ENCODE data around the gene ZNF865. TPM values are rescaled to one million over a fixed set of nuclear protein-coding genes. Genes with fewer than 3 reads are reported as not detected.

ZNF865 gene
- total RNA-seq, 1 experiment from 2014 or later = 16.2 TPM

DNA sequence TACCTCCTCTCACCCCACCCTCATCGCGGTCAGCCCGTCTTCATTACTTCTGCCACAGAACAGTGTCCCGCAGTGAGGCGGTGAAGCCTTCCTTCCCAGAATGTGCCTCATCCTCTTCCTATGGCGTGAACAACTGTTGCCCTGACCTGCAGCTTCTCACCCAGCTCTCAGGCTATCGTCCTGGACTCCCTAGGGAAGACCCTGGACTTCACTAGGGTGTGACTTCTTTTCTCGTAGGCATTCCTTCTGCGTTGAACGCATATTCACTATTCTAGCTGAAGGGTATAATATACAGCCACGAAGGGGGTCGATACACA lies 982 bp downstream of the ZNF865 start:
- Histone ChIP-seq H3K4me2 (ENCODE audit: low read length) (peak overlapping the region; percentile 86), H3K4me3 (replicated peaks in 1 of 2; ENCODE audit: low read depth in 1 of 2, low read length in 2 of 2) (peak overlapping the region; percentile 89 to 93), H3K9ac (ENCODE audit: low read length) (peak overlapping the region; percentile 92), H3K9me3 (ENCODE audit: control insufficient read depth in 1 of 2, insufficient read depth in 1 of 2, low read depth in 1 of 2, low read length in 2 of 2) (no peaks in the 10 kb centered on the region), H3K27me3 (ENCODE audit: insufficient read depth, low read length) (no peaks in the 10 kb centered on the region), H3K27ac (ENCODE audit: low read depth, low read length) (peak overlapping the region; percentile 98), H3K79me2 (ENCODE audit: insufficient read depth, low read length) (peaks cover 49% of the 10 kb centered on the region), H3K36me3 (ENCODE audit: control insufficient read depth in 1 of 2, insufficient read depth in 2 of 2, low read length in 2 of 2) (peaks cover 6 to 21% of the 10 kb centered on the region in 2 experiments; a peak in 2 of 4 replicates), H2AFZ (ENCODE audit: low read depth, low read length, poor library complexity, severe bottlenecking) (no peak overlapping the region), H3K9me2 (ENCODE audit: insufficient read depth) (no peaks in the 10 kb centered on the region), H3K4me1 (ENCODE audit: control insufficient read depth in 1 of 2, insufficient read depth in 2 of 2, low read length in 2 of 2) (peaks cover 20 to 35% of the 10 kb centered on the region in 2 experiments), H4K20me1 (ENCODE audit: insufficient read depth) (no peaks in the 10 kb centered on the region)
- CTCF ChIA-PET = interaction anchor here (0.8 to 1.9 kb wide), 16 partner anchors 12 to 932 kb away, joined by 3 to 12 read pairs (median 4); partner anchors contain the start of gene ZNF784
- BruUV-seq (replicated peaks) = no TSS peak
- TF ChIP-seq ELF1 (IDR thresholded peaks at IDR 0.05; ENCODE audit: borderline replicate concordance, low read depth) (no peak), POLR2AphosphoS5 (IDR thresholded peaks at IDR 0.05; ENCODE audit: low read depth, low read length) (0 out of 2 replicates have a peak, but pooled peaks have one; percentile 2)
- intact Hi-C loops (cut with micrococcal nuclease) = loop anchor here (1.0 kb wide), 1 partner anchor 89 kb away; no protein-coding TSS in a partner anchor
- ATAC-seq = peak; percentile 0; the same call in 1 of the 2 replicates
- POLR2A ChIA-PET = interaction anchor here (0.8 to 1.3 kb wide), 5 partner anchors 14 to 199 kb away, joined by 3 to 5 read pairs (median 4); partner anchors contain the start of genes UBE2S, ZNF628 and ZNF784
- RAD21 ChIA-PET (ENCODE audit: low non-redundant PET in 1 of 2, low total read pairs in 2 of 2, uncharacterized antibody in 2 of 2, unreplicated experiment in 2 of 2) = interaction anchor here in 1 of 2 experiments (1.0 kb wide), 1 partner anchor 89 kb away, joined by 4 read pairs; no protein-coding TSS in a partner anchor
- DNase-seq (ENCODE audit: low read depth, low spot score) = no peak

DNA sequence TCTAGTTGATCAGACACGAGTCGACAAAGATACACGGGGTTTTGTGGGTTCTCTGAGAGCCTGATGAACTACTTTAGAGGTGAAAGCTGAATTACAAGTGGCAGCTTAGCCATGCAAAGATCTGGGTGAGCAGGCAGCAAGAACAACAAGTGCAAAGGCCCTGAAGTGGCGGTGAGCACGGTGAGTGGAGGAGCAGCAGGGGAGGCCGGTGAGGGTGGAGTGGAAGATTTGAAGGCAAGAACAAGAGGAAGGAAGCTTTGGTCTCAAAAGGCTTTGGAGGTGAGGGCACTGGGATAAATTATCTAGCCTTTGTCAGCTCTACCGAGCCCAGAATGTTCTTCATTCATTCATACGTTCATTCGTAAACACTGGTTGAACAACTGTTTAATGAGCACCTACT lies 1.4 kb downstream of the ZNF865 start:
- Histone ChIP-seq H3K4me3 (replicated peaks in 1 of 2; ENCODE audit: low read depth in 1 of 2, low read length in 2 of 2) (peak overlapping the region; percentile 89 to 93), H3K9me3 (ENCODE audit: control insufficient read depth in 1 of 2, insufficient read depth in 1 of 2, low read depth in 1 of 2, low read length in 2 of 2) (no peaks in the 10 kb centered on the region), H3K9ac (ENCODE audit: low read length) (peak overlapping the region; percentile 92), H4K20me1 (ENCODE audit: insufficient read depth) (no peaks in the 10 kb centered on the region), H3K27ac (ENCODE audit: low read depth, low read length) (peak overlapping the region; percentile 98), H3K4me2 (ENCODE audit: low read length) (peak overlapping the region; percentile 86), H3K27me3 (ENCODE audit: insufficient read depth, low read length) (no peaks in the 10 kb centered on the region), H3K9me2 (ENCODE audit: insufficient read depth) (no peaks in the 10 kb centered on the region), H2AFZ (ENCODE audit: low read depth, low read length, poor library complexity, severe bottlenecking) (no peak overlapping the region), H3K79me2 (ENCODE audit: insufficient read depth, low read length) (peaks cover 50% of the 10 kb centered on the region), H3K4me1 (ENCODE audit: control insufficient read depth in 1 of 2, insufficient read depth in 2 of 2, low read length in 2 of 2) (peaks cover 19 to 34% of the 10 kb centered on the region in 2 experiments), H3K36me3 (ENCODE audit: control insufficient read depth in 1 of 2, insufficient read depth in 2 of 2, low read length in 2 of 2) (peaks cover 6 to 21% of the 10 kb centered on the region in 2 experiments; a peak in 2 of 4 replicates)
- no peak for DNase-seq (ENCODE audit: low read depth, low spot score)
- TSS peak; percentile 34 for BruUV-seq (replicated peaks)
- intact Hi-C loops (cut with micrococcal nuclease) = loop anchor here (1.0 kb wide), 1 partner anchor 90 kb away; no protein-coding TSS in a partner anchor
- TF ChIP-seq EZH2phosphoT487 (IDR thresholded peaks at IDR 0.05; ENCODE audit: borderline replicate concordance) (no peak), EZH2 (IDR thresholded peaks at IDR 0.05) (no peak), SRF (IDR thresholded peaks at IDR 0.05; ENCODE audit: low read depth) (no peak), SP1 (IDR thresholded peaks at IDR 0.05; ENCODE audit: low read depth) (no peak), POLR2A (IDR thresholded peaks at IDR 0.05; ENCODE audit: borderline replicate concordance, extremely low read depth, insufficient read depth, insufficient read length) (no peak), EGR1 (IDR thresholded peaks at IDR 0.05; ENCODE audit: low read depth) (no peak), POLR2AphosphoS5 (IDR thresholded peaks at IDR 0.05; ENCODE audit: low read depth, low read length) (no peak), ZNF274 (IDR thresholded peaks at IDR 0.05; ENCODE audit: low read depth, low read length) (no peak), TCF7L2 (IDR thresholded peaks at IDR 0.05; ENCODE audit: borderline replicate concordance, extremely low read depth, insufficient read depth, insufficient read length) (no peak)
- TF ChIP-seq, protein P1, sequence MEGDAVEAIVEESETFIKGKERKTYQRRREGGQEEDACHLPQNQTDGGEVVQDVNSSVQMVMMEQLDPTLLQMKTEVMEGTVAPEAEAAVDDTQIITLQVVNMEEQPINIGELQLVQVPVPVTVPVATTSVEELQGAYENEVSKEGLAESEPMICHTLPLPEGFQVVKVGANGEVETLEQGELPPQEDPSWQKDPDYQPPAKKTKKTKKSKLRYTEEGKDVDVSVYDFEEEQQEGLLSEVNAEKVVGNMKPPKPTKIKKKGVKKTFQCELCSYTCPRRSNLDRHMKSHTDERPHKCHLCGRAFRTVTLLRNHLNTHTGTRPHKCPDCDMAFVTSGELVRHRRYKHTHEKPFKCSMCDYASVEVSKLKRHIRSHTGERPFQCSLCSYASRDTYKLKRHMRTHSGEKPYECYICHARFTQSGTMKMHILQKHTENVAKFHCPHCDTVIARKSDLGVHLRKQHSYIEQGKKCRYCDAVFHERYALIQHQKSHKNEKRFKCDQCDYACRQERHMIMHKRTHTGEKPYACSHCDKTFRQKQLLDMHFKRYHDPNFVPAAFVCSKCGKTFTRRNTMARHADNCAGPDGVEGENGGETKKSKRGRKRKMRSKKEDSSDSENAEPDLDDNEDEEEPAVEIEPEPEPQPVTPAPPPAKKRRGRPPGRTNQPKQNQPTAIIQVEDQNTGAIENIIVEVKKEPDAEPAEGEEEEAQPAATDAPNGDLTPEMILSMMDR (IDR thresholded peaks at IDR 0.05 in 2 of 3, conservative IDR thresholded peaks at IDR 0.05 in 1 of 3; ENCODE audit: borderline replicate concordance in 1 of 3, insufficient read depth in 1 of 3, low read depth in 2 of 3, low read length in 2 of 3) = no peak
- TF ChIP-seq, protein P2, sequence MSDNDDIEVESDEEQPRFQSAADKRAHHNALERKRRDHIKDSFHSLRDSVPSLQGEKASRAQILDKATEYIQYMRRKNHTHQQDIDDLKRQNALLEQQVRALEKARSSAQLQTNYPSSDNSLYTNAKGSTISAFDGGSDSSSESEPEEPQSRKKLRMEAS (IDR thresholded peaks at IDR 0.05) = no peak
- ATAC-seq = no peak
- ChIA-PET CTCF (interaction anchor here (0.6 to 1.9 kb wide), 14 partner anchors 11 to 275 kb away, joined by 3 to 12 read pairs (median 4); partner anchors contain the start of gene ZNF784), RAD21 (ENCODE audit: low non-redundant PET in 1 of 2, low total read pairs in 2 of 2, uncharacterized antibody in 2 of 2, unreplicated experiment in 2 of 2) (interaction anchor here in 1 of 2 experiments (1.0 kb wide), 1 partner anchor 89 kb away, joined by 4 read pairs; no protein-coding TSS in a partner anchor), POLR2A (interaction anchor here (0.8 to 1.3 kb wide), 5 partner anchors 13 to 199 kb away, joined by 3 to 5 read pairs (median 4); partner anchors contain the start of genes UBE2S, ZNF628 and ZNF784)
